Subcutaneous adipose tissue (tissue), 4 donors: Measurements from ENCODE around the gene DNAJB6. TPM values are rescaled to one million over a fixed set of nuclear protein-coding genes. Genes with fewer than 3 reads are reported as not detected.

Experiments used
- total RNA-seq, 4 donors: library from RNA; depleted of rRNA; stranded (reverse); fragments of >200 nt; gene quantifications; one replicate each; pipeline ENCODE4 v1.1.0, GENCODE V29; 2016
- TF ChIP-seq, protein P1 (sequence below): fragments of 450-650 bp; IDR thresholded peaks from one replicate; pipeline ENCODE4 v1.5.1; 2016; ENCODE audit warnings: low read depth, mild to moderate bottlenecking, control low read depth, antibody characterized with exemption, moderate library complexity

Gene DNAJB6
- total RNA-seq = 100 to 1,000 TPM in 1 of 4 donors, 10 to 100 TPM in 3; 87.5 to 138 (median 92.7) TPM

GRCh38 chr7:157336383-157337315 lies at the start of gene DNAJB6:
Gene DNAJB6, plus strand, starts transcription at chr7:157337004. Its CDS starts 21,569 bp downstream, at chr7:157358573.
- TF ChIP-seq, protein P1, sequence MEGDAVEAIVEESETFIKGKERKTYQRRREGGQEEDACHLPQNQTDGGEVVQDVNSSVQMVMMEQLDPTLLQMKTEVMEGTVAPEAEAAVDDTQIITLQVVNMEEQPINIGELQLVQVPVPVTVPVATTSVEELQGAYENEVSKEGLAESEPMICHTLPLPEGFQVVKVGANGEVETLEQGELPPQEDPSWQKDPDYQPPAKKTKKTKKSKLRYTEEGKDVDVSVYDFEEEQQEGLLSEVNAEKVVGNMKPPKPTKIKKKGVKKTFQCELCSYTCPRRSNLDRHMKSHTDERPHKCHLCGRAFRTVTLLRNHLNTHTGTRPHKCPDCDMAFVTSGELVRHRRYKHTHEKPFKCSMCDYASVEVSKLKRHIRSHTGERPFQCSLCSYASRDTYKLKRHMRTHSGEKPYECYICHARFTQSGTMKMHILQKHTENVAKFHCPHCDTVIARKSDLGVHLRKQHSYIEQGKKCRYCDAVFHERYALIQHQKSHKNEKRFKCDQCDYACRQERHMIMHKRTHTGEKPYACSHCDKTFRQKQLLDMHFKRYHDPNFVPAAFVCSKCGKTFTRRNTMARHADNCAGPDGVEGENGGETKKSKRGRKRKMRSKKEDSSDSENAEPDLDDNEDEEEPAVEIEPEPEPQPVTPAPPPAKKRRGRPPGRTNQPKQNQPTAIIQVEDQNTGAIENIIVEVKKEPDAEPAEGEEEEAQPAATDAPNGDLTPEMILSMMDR = no peak

DNA sequence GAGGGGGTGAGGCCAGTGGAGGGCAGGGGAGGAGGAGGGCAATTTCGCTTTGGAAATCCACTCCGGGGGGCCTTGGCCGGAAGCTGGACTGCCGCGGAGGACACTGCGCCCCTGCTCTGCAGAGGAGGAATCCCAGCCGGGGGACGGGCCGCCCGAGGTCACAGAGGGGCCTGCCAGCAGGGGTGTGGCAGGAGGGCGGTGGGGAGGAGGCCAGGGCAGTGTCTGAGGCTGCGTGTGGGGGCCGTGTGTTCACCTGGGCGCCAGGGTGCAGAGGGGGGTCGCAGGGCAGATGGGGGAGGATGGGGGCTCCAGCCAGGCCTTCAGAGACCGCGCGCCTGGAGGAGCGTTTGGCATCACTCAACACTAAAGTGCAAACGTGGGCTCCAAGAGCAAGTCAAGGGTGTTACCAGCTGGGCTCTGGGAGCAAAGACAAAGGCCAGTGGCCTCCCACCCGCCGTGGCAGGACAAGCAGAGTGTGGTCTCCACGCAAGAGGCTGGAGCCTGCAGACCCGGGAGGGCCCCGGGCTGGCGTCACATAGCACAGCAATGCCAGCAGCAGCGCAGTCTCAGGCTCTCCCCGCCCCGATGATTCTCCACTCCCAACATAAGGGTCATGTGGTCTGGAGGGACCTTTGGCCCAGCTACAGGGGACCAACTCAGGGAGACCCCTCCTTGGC lies 45.3 kb upstream of the DNAJB6 start:
- TF ChIP-seq, protein P1 = no peak

DNA sequence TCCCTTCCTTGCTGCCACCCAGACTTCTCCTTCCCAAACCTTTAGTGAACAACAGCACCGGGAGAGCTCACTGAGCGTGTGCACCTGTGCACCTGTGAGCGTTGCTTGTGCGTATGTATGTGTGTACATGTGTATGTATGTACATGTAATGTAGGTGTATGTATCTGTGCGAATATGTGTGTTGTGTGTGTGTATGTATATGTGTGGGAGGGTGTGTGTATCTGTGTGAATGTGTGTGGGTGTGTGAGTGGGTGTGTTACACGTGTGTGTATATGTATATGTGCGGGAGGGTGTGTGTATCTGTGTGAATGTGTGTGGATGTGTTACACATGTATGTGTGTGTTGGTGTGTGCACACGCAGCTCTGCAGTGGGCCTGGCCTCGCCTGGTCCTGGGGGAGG lies 44.5 kb upstream of the DNAJB6 start:
- TF ChIP-seq, protein P1 = no peak

DNA sequence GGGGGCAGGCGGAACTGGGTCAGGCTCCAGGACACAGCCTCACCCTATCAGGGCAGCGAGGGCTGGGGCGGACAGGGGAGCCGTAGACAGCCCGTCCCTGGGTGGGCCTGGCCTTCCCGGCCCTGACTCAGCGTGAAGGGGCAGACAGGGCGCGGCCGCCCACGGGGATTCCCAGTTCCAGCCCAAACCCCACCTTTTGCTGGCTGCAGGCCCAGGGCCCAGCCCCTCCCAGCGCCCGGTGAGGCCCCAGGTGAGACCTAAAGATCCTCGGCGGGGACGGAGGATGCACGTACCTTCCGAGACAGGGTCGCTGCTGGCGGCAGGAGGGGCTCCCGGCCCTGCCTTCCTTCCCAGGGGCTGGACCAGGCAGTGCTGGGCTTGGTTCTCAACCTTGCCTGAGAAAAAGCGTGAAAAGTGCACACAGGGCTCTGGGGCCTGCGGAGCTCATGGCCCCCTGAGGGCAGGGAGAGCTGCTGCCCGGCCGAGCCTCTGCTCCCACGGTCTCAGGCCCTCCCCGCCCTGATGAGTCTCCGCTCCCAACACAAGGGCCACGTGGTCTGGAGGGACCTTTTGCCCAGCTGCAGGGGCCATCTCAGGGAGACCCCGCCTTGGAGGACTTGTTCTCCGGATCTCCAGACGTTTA lies 43.9 kb upstream of the DNAJB6 start:
- TF ChIP-seq, protein P1 = no peak

DNA sequence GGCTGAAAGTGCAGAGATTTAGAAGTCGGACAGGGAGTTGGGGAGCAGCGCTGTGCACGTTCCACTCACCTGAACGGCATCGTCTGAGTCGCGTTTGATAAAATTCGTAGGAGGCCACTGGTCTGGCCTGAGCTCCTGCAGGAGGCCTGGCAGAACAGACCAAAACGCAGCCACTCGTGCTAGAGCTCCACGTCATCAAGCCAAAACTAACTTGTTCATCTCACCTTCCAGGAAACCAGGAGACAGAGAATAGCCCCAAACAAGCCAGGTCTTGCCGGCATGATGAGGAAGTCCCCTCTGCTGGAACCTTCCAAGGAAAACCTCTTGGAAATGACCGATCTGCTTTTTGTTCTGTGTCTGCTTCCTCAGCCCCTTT lies 43.4 kb upstream of the DNAJB6 start:
- TF ChIP-seq, protein P1 = no peak

- TF ChIP-seq, protein P1 = no peak
Measured at GRCh38 chr7:157294773-157295172, 42.0 kb upstream of the DNAJB6 start.

DNA sequence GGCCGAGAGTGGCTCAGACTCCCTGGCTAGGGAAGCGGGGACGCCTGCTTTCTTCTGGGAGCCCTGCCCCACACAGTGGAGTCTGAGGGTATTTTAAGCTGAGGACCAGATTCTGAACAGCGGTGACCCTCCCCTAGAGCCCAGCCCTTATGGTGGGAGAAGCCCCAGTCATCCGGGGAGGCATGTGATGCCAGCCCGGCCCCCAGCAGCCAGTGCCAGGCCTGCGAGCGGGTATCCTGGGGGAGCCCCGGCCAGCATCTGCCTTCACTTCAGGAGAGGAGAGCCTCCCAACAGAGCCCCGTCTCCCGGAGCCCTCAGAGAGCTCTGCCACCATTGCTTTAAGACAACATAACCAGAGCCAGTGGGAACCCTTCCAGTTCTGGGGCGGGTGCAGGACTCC lies 41.5 kb upstream of the DNAJB6 start:
- TF ChIP-seq, protein P1 = no peak
